Adrenal gland (tissue), 12 donors: ENCODE data around the gene DELE1. TPM values are rescaled to one million over a fixed set of nuclear protein-coding genes. Genes with fewer than 3 reads are reported as not detected.

Experiments
- DNase-seq, 7 donors: peaks; one replicate each; pipeline ENCODE4 v3.0.0-alpha.2; 2019 to 2020
- H3K27ac ChIP-seq, 5 donors: fragments of 200-600 bp; sonication (generic) in 4 of 5; 1 replicate in 3 of 5; 2 replicates in 2 of 5; pipeline versions ENCODE4 v1.5.1 to v1.8.0; 2016 to 2020; ENCODE audit warnings: mild to moderate bottlenecking in 1 of 5
- H3K27me3 ChIP-seq: fragments of 200-600 bp; 2 replicates; pipeline ENCODE4 v1.8.0; 2021
- H3K36me3 ChIP-seq, 2 donors: fragments of 200-600 bp; replicated peaks in 1 of 2; 1 replicate in 1 of 2; 2 replicates in 1 of 2; pipeline versions ENCODE4 v1.5.1 to v1.8.0; 2018 to 2022
- H3K4me1 ChIP-seq, 2 donors: fragments of 200-600 bp; replicated peaks in 1 of 2; 1 replicate in 1 of 2; 2 replicates in 1 of 2; pipeline versions ENCODE4 v1.5.1 to v1.8.0; 2018 to 2021
- H3K4me3 ChIP-seq, 4 donors: fragments of 200-600 bp; sonication (generic) in 3 of 4; one replicate each; pipeline ENCODE4 v1.5.1; 2016 to 2018
- H3K9me3 ChIP-seq, 3 donors: fragments of 200-600 bp; sonication (generic) in 1 of 3; replicated peaks in 1 of 3; 1 replicate in 2 of 3; 2 replicates in 1 of 3; pipeline versions ENCODE4 v1.5.1 to v1.8.0; 2016 to 2021
- CTCF ChIP-seq, 6 experiments: fragments of 450-650 bp in 4 of 6; fragments of 200-600 bp in 2 of 6; sonication (generic) in 1 of 6; IDR thresholded peaks; 1 replicate in 5 of 6; 2 replicates in 1 of 6; pipeline versions ENCODE4 v1.5.1 to v1.8.0; 2016 to 2021; ENCODE audit warnings: antibody characterized with exemption in 6 of 6, mild to moderate bottlenecking in 2 of 6, moderate library complexity in 1 of 6
- POLR2A ChIP-seq, 2 donors: fragments of 450-650 bp; IDR thresholded peaks; one replicate each; pipeline ENCODE4 v1.6.1; 2017; ENCODE audit warnings: antibody characterized with exemption in 2 of 2, mild to moderate bottlenecking in 2 of 2, moderate library complexity in 1 of 2
- WGBS, 4 donors: extraction: QIAGEN DNeasy Blood & Tissue Kit in 2 of 4; methylation state at CpG; one replicate each; pipeline versions ENCODE4 v1.1.5 to v1.1.7; 2013 to 2017; 5-methylcytosine and 5-hydroxymethylcytosine counted together
- intact Hi-C, 2 donors: fragments of 100-400 bp; cut with DNase I; formaldehyde crosslinking; loops; one replicate each; pipeline versions ENCODE4 v1.14.1 to v1.15.0; 2022 to 2023
- polyA plus RNA-seq, 3 donors: library from polyadenylated mRNA; stranded (reverse); fragments of 200-250 nt in 2 of 3; fragments of 350-450 nt in 1 of 3; fragmentation: Illumina TruSeq in 1 of 3; extraction: RNeasy Lipid Tissue Mini Kit (QIAGEN cat#74804) in 1 of 3; gene quantifications; one replicate each; pipeline ENCODE4 v1.2.3, GENCODE V29; 2013 to 2014
- total RNA-seq, 9 donors: library from RNA; depleted of rRNA in 4 of 9; stranded (reverse); fragments of >200 nt in 4 of 9; fragments of 120-200 nt in 1 of 9; fragmentation: NEBNext Ultra II Directional in 1 of 9; extraction: Animal tissue kit (Norgen Biotek cat#: 25700) in 1 of 9; gene quantifications; one replicate each; pipeline versions ENCODE4 v1.1.0 to v1.2.4, GENCODE V29; 2013 to 2023
- donor health status: healthy with polysubstance abuse.
- donor health status: Bipolar disorder and iron deficiency.
- donor health status: DM: yes; HTN: yes; CAD: no.
- donor health status: DM: no; HTN: no; CAD: no.
- donor health status: DM: no; HTN: no; CAD: no.
- donor health status: DM: yes; HTN: yes; CAD: no.

Gene DELE1
- total and polyA plus RNA-seq, 12 donors = 65.2 to 162 (median 111) TPM

DNA sequence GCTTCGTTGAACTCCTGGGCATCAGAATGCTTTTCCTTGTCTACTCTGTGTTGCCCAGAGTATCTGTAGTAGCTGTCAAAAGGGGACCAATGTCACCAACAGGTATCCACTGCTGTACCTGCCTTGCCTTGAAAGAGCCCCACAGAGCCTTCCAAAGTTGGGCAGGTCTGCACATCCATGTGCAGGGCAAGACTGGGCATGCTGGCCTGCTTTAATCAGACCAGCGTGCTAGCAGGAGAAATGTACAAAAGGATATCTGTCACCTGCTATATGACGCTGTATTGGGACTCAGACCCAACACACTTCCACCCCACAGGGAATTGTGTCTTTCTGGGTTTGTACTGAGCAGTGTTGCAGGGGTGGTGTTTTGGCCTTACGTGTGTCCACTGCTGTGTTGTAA is 11.9 kb downstream of the DELE1 start:
- 80 to 96% (median 87%) methylated on average over 2 to 4 of the region's 4 CpGs for WGBS, 4 donors
- Histone ChIP-seq H3K27me3 (no peaks in the 10 kb centered on the region), H3K4me1 (peaks cover 0 to 3% of the 10 kb centered on the region in 2 donors), H3K27ac (no peak overlapping the region), H3K36me3 (peaks cover 0 to 86% of the 10 kb centered on the region in 2 donors), H3K9me3 (no peaks in the 10 kb centered on the region), H3K4me3 (no peak overlapping the region)
- TF ChIP-seq CTCF (IDR thresholded peaks at IDR 0.05) (no peak), POLR2A (IDR thresholded peaks at IDR 0.05) (no peak)
- intact Hi-C loops = no loop called here
- no peak for DNase-seq

- peaks cover 0 to 36% of the 10 kb centered on the region in 2 donors for H3K36me3 ChIP-seq
- H3K27ac ChIP-seq = peak overlapping the region in 2 of 5 donors; percentile 59 to 73
- intact Hi-C loops = no loop called here
Observed at GRCh38 chr5:141940695-141941271, 17.1 kb downstream of the DELE1 start.

DNA sequence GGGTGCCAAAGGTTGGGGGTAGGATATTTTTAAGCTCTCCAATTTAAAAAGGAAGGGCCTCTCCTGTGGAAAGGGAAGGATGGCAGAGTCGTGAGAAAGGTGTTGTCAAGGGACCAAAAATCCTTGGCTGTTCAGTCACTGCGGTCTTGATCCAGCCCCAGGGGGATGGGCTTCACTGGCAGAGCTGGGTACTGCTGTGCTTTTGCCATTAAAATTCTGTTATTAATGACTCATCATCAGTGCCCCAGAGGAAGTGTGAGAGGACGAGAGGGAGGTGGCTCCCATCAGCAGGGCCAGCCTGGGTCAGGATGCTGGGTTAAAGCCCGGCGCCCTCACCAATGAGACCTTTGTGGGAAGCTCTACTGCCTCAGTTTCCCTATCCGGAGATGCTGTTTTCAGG is 17.6 kb downstream of the DELE1 start:
- Histone ChIP-seq H3K27me3 (no peaks in the 10 kb centered on the region), H3K4me3 (no peak overlapping the region), H3K9me3 (no peaks in the 10 kb centered on the region), H3K36me3 (peaks cover 0 to 31% of the 10 kb centered on the region in 2 donors), H3K4me1 (peaks cover 0 to 31% of the 10 kb centered on the region in 2 donors), H3K27ac (peak overlapping the region in 2 of 5 donors; percentile 59 to 73)
- TF ChIP-seq POLR2A (IDR thresholded peaks at IDR 0.05) (no peak), CTCF (IDR thresholded peaks at IDR 0.05) (peak in 1 of 6 experiments; percentile 21)
- DNase-seq = peak in 2 of 7 donors; percentile 39 to 43
- WGBS, 4 donors = 32 to 52% (median 50%) methylated on average over 4 to 6 of the region's 6 CpGs
- intact Hi-C loops = no loop called here

More at GRCh38 chr5:141940695-141941271, 17.1 kb downstream of the DELE1 start:
- no peak overlapping the region for H3K4me3 ChIP-seq
- H3K4me1 ChIP-seq = peaks cover 0 to 26% of the 10 kb centered on the region in 2 donors
- DNase-seq = peak in 3 of 7 donors; percentile 40 to 45 (median 43)
- H3K27me3 ChIP-seq = no peaks in the 10 kb centered on the region
- 43 to 60% (median 54%) methylated on average over 5 to 6 of the region's 6 CpGs for WGBS, 4 donors
- TF ChIP-seq CTCF (IDR thresholded peaks at IDR 0.05) (peak in 2 of 6 experiments; percentile 30 to 46), POLR2A (IDR thresholded peaks at IDR 0.05) (no peak)
- H3K9me3 ChIP-seq = no peaks in the 10 kb centered on the region

GRCh38 chr5:141941779-141942178 is 18.1 kb downstream of the DELE1 start:
- no peak for DNase-seq
- intact Hi-C loops = no loop called here
- H3K36me3 ChIP-seq = peaks cover 0 to 26% of the 10 kb centered on the region in 2 donors
- H3K9me3 ChIP-seq = no peaks in the 10 kb centered on the region
- no peak overlapping the region for H3K4me3 ChIP-seq
- no peaks in the 10 kb centered on the region for H3K27me3 ChIP-seq
- WGBS, 4 donors = 78 to 86% (median 84%) methylated on average over 6 of the region's 6 CpGs
- TF ChIP-seq POLR2A (IDR thresholded peaks at IDR 0.05) = no peak
- TF ChIP-seq CTCF (IDR thresholded peaks at IDR 0.05) = no peak
- peaks cover 0 to 36% of the 10 kb centered on the region in 2 donors for H3K4me1 ChIP-seq
- H3K27ac ChIP-seq = peak overlapping the region in 2 of 5 donors; percentile 59 to 73
